Heart right ventricle (tissue), 16 donors: ENCODE measurements around the gene VIL1. TPM values are rescaled to one million over a fixed set of nuclear protein-coding genes. Genes with fewer than 3 reads are reported as not detected.

Experiments
- ATAC-seq, 8 donors: fragments of 200-7000 bp; cut with Tn5 transposase; one replicate each; pipeline ENCODE4 v1.9.1; 2020; ENCODE audit warnings: mild to moderate bottlenecking in 8 of 8, moderate library complexity in 8 of 8, moderate number of reproducible peaks in 1 of 8
- DNase-seq, 2 donors: peaks; one replicate each; pipeline ENCODE4 v3.0.0-alpha.2; 2020
- H3K27ac ChIP-seq, 10 donors: fragments of 200-600 bp; sonication (generic) in 2 of 10; one replicate each; pipeline versions ENCODE4 v1.5.0 to v1.8.0; 2020 to 2022; ENCODE audit warnings: mild to moderate bottlenecking in 3 of 10
- H3K27me3 ChIP-seq, 7 donors: fragments of 200-600 bp; one replicate each; pipeline ENCODE4 v1.8.0; 2021 to 2022; ENCODE audit warnings: mild to moderate bottlenecking in 2 of 7
- H3K36me3 ChIP-seq, 9 donors: fragments of 200-600 bp; sonication (generic) in 1 of 9; one replicate each; pipeline versions ENCODE4 v1.5.0 to v1.8.0; 2020 to 2022; ENCODE audit warnings: mild to moderate bottlenecking in 2 of 9
- H3K4me1 ChIP-seq, 9 donors: fragments of 200-600 bp; sonication (generic) in 1 of 9; one replicate each; pipeline versions ENCODE4 v1.5.0 to v1.8.0; 2020 to 2022; ENCODE audit warnings: mild to moderate bottlenecking in 4 of 9
- H3K4me3 ChIP-seq, 10 donors: fragments of 200-600 bp; sonication (generic) in 2 of 10; one replicate each; pipeline versions ENCODE4 v1.5.0 to v1.8.0; 2020 to 2022; ENCODE audit warnings: mild to moderate bottlenecking in 7 of 10, moderate library complexity in 2 of 10
- H3K9me3 ChIP-seq, 11 donors: fragments of 200-600 bp in 10 of 11; sonication (generic) in 2 of 11; one replicate each; pipeline versions ENCODE4 v1.5.0 to v1.8.0; 2013 to 2022; ENCODE audit warnings: mild to moderate bottlenecking in 2 of 11, control low read depth in 1 of 11, moderate library complexity in 1 of 11
- CTCF ChIP-seq, 9 donors: fragments of 200-600 bp; sonication (generic) in 2 of 9; IDR thresholded peaks; one replicate each; pipeline versions ENCODE4 v1.5.0 to v1.8.0; 2021 to 2022; ENCODE audit warnings: antibody characterized with exemption in 9 of 9, mild to moderate bottlenecking in 5 of 9, moderate library complexity in 1 of 9
- WGBS, 2 donors: extraction: QIAGEN DNeasy Blood & Tissue Kit; methylation state at CpG; one replicate each; pipeline ENCODE4 v1.1.7; 2013; ENCODE audit warnings: inconsistent platforms in 1 of 2; 5-methylcytosine and 5-hydroxymethylcytosine counted together
- intact Hi-C, 10 donors: fragments of 100-400 bp; cut with DNase I; formaldehyde crosslinking; loops; one replicate each; pipeline versions ENCODE4 v1.11.1 to v1.14.2; 2022
- polyA plus RNA-seq, 2 donors: library from polyadenylated mRNA; stranded (reverse); fragments of 200-250 nt; gene quantifications; one replicate each; pipeline ENCODE4 v1.2.3, GENCODE V29; 2013
- total RNA-seq, 10 donors: library from RNA; stranded (reverse); fragmentation: NEBNext Ultra II Directional in 3 of 10; extraction: Animal tissue kit (Norgen Biotek cat#: 25700) in 3 of 10; gene quantifications; one replicate each; pipeline versions ENCODE4 v1.2.1 to v1.2.4, GENCODE V29; 2021 to 2023
- donor health status: Arrhythmogenic right ventricular cardiomyopathy.
- donor health status: ischemic (EF 13 %, LVEDD 7.1; RV severe dilation, severe dysfunction).
- donor health status: healthy with polysubstance abuse.
- donor health status: DM: no; HTN: yes; CAD: no.
- donor health status: DM: no; HTN: no; CAD: no.
- donor health status: ischemic (EF 25% LVEDD 6.9; RV normal size, moderate dysfunction).
- donor health status: ischemic (EF 25% LVEDD 5.7; RV mildly dilated, moderate dysfunction).
- donor health status: healthy.
- donor health status: DM: yes; HTN: yes; CAD: no.
- donor health status: Ischemic cardiomyopathy.
- donor health status: ischemic (EF 35%, LVEDD 5.7; RV mildly dilated, moderate dysfunction).
- donor health status: nonischemic (EF 11% LVEDD 7.7; RV severe dilation, severe dysfunction).
- donor health status: DM: yes; HTN: yes; CAD: no.
- donor health status: PGD.
- donor health status: ischemic (EF 29% LVEDD 5.4; RV normal size, mild dysfunction).
- donor health status: nonischemic (EF 23%, LVEDD 6.1; RV moderate dilation, normal function).

The VIL1 gene
- total and polyA plus RNA-seq, 12 donors = 0.06 TPM; not detected in 11

- H3K9me3 ChIP-seq = no peaks in the 10 kb centered on the region
- TF ChIP-seq CTCF (IDR thresholded peaks at IDR 0.05) = no peak
- peak overlapping the region in 9 of 10 donors; percentile 84 to 95 (median 92) for H3K27ac ChIP-seq
- DNase-seq = no peak
- no peaks in the 10 kb centered on the region for H3K27me3 ChIP-seq
- no peak overlapping the region for H3K4me3 ChIP-seq
- H3K36me3 ChIP-seq = peaks cover 0 to 45% (median 37%) of the 10 kb centered on the region in 9 donors
- intact Hi-C loops = loop anchor here in 8 of 10 donors (5.0 to 10.0 kb wide), 6 partner anchors 58 to 253 kb away; partner anchors contain the start of genes BCS1L (in 3 of the 8) and ZNF142 (in 3 of the 8)
- no peak for ATAC-seq
- peaks cover 30 to 69% (median 55%) of the 10 kb centered on the region in 9 donors for H3K4me1 ChIP-seq
- WGBS, 2 donors = 65 to 68% methylated on average over 16 of the region's 16 CpGs
Measured at GRCh38 chr2:218404351-218405085, 14.4 kb upstream of the VIL1 start.

GRCh38 chr2:218405086-218405745 is 13.7 kb upstream of the VIL1 start:
- WGBS, 2 donors = 40 to 44% methylated on average over 8 of the region's 8 CpGs
- peaks cover 0 to 45% (median 37%) of the 10 kb centered on the region in 9 donors for H3K36me3 ChIP-seq

GRCh38 chr2:218405746-218406208 is 13.1 kb upstream of the VIL1 start:
- peaks cover 30 to 69% (median 55%) of the 10 kb centered on the region in 9 donors for H3K4me1 ChIP-seq
- intact Hi-C loops = loop anchor here in 8 of 10 donors (2.0 to 10.0 kb wide), 9 partner anchors 57 to 252 kb away; partner anchors contain the start of genes BCS1L (in 3 of the 8) and ZNF142 (in 3 of the 8)
- 3 to 4% methylated on average over 15 of the region's 15 CpGs for whole genome bisulfite sequencing, 2 donors
- H3K36me3 ChIP-seq = peaks cover 0 to 45% (median 37%) of the 10 kb centered on the region in 9 donors
- H3K27ac ChIP-seq = peak overlapping the region; percentile 81 to 95 (median 92)
- peak in 7 of 8 donors; percentile 0 to 21 (median 2) for ATAC-seq
- no peaks in the 10 kb centered on the region for H3K9me3 ChIP-seq
- DNase-seq = peak in 1 of 2 donors; percentile 45
- H3K4me3 ChIP-seq = peak overlapping the region in 9 of 10 donors; percentile 28 to 63 (median 48)
- TF ChIP-seq CTCF (IDR thresholded peaks at IDR 0.05) = no peak
- no peaks in the 10 kb centered on the region for H3K27me3 ChIP-seq

More at GRCh38 chr2:218405086-218405745, 13.7 kb upstream of the VIL1 start:
- no peak for DNase-seq
- no peaks in the 10 kb centered on the region for H3K9me3 ChIP-seq
- peak in 2 of 8 donors; percentile 0 to 1 for ATAC-seq
- peak overlapping the region in 9 of 10 donors; percentile 28 to 63 (median 48) for H3K4me3 ChIP-seq
- TF ChIP-seq CTCF (IDR thresholded peaks at IDR 0.05) = no peak
- peak overlapping the region; percentile 81 to 95 (median 92) for H3K27ac ChIP-seq
- H3K27me3 ChIP-seq = no peaks in the 10 kb centered on the region
- intact Hi-C loops = loop anchor here in 8 of 10 donors (5.0 to 10.0 kb wide), 6 partner anchors 57 to 252 kb away; partner anchors contain the start of genes BCS1L (in 3 of the 8) and ZNF142 (in 3 of the 8)
- peaks cover 30 to 69% (median 55%) of the 10 kb centered on the region in 9 donors for H3K4me1 ChIP-seq
